Omental fat pad (tissue), 4 donors: Measurements from ENCODE around the gene USP32. TPM values are rescaled to one million over a fixed set of nuclear protein-coding genes. Genes with fewer than 3 reads are reported as not detected.
"Not testable (repeated sequence)": the region's sequence is repeated elsewhere in the genome, so short reads cannot be mapped to it uniquely, and the experiment has no call there.

Experiments used
- ATAC-seq: fragments of 150-250 bp; one replicate; pipeline ENCODE4 v1.9.1; 2016; ENCODE audit warnings: mild to moderate bottlenecking, moderate library complexity; ENCODE audit not compliant: low FRiP score
- DNase-seq: peaks from one replicate; pipeline ENCODE4 v3.0.0-alpha.2; 2019; ENCODE audit warnings: low spot score
- total RNA-seq, 4 donors: library from RNA; depleted of rRNA; stranded (reverse); fragments of >200 nt; gene quantifications; one replicate each; pipeline ENCODE4 v1.1.0, GENCODE V29; 2016
- TF ChIP-seq, protein P1 (sequence below), 3 donors: fragments of 450-650 bp; IDR thresholded peaks; one replicate each; pipeline ENCODE4 v1.5.1; 2016 to 2017; ENCODE audit warnings: antibody characterized with exemption in 3 of 3, mild to moderate bottlenecking in 3 of 3, moderate library complexity in 2 of 3

USP32 gene
- total RNA-seq, 4 donors from 2014 or later, result 53.3 to 91.6 (median 69.7) TPM

DNA sequence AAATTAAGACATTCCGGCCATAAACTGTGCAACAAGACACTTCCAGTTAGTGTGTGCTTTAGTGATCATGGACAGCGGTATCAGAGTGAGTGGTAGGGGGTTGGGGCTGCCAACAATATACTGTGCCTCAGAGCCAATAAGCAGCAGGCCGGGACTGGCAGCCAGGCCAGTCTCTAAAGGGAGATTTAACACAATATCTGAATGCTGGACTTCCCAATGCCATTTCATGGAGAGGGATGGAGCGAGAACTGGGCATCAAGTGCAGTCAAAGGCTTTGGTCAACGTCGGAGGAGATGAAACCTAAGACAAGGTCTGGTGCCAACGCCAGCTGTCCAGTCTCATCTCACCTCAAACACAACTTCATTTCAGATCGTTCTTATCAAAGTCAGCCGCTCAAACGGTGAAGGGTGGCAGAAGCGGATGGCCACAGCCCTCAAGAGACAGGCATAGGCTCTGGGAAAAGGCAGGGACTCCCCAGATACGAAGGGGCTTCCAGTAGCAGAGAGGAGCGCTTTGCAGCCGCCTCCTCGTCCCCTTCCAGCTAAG is 935 bp downstream of the USP32 start:
- ATAC-seq, result no peak
- no peak for DNase-seq
- TF ChIP-seq, protein P1, sequence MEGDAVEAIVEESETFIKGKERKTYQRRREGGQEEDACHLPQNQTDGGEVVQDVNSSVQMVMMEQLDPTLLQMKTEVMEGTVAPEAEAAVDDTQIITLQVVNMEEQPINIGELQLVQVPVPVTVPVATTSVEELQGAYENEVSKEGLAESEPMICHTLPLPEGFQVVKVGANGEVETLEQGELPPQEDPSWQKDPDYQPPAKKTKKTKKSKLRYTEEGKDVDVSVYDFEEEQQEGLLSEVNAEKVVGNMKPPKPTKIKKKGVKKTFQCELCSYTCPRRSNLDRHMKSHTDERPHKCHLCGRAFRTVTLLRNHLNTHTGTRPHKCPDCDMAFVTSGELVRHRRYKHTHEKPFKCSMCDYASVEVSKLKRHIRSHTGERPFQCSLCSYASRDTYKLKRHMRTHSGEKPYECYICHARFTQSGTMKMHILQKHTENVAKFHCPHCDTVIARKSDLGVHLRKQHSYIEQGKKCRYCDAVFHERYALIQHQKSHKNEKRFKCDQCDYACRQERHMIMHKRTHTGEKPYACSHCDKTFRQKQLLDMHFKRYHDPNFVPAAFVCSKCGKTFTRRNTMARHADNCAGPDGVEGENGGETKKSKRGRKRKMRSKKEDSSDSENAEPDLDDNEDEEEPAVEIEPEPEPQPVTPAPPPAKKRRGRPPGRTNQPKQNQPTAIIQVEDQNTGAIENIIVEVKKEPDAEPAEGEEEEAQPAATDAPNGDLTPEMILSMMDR (IDR thresholded peaks at IDR 0.05), result no peak

DNA sequence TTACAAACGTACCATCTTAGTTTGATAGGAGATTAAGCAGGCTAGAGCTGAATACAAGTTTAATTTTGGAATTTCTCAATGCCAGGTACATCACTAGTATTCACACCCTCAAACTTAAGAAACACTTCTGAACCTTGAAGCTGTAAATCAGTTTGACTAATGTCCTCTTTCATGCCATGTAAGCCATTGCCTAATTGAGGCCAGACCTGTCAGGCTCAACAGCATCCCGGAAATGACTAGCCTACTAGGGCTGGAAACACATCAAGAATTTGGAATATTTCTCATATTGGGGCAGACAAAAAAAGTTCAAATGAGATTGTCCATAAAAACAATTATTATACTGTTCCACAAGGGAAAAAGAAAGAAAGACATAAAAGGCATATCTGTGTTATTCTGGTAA is 1.7 kb downstream of the USP32 start:
- peak; percentile 42 for ATAC-seq
- TF ChIP-seq, protein P1 (IDR thresholded peaks at IDR 0.05), result no peak
- no peak for DNase-seq

DNA sequence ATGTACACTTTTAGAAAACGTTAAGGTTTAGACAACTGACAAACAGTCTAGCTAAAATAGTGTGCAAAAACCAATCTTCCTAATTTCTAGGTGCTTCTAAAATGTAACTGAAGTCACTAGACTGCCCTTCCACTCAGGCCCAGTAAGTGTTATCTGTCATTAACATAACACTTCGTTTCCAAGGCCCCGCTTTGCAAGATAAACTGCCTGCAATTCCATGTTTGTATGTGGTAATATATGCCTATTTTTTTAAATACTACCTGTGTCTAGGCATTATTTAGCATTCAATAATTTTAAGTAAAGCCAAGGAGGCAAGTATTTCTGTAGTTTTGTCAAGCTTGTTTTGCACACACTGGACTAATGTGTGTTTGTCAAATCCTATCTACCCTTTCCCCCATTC is 3.2 kb downstream of the USP32 start:
- ATAC-seq (no peak), DNase-seq (no peak)
- TF ChIP-seq, protein P1 (IDR thresholded peaks at IDR 0.05), result no peak

DNA sequence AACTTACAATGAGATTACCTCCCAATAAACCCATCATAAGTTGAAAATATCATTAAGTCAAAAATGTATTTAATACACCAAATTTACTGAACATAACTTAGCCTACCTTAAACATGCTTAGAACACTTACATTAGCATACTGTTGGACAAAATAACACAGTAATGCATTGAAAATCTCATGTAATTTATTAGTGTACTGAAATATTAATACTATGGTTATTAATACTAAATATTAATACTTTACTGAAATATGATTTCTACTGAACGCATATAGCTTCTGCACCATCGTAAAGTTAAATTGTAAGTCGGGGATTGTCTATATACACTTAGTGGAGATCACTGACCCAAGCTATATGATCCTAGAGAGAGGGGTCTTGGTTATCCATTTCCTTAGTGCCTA is 4.3 kb downstream of the USP32 start:
- TF ChIP-seq, protein P1 (IDR thresholded peaks at IDR 0.05), result no peak
- no peak for ATAC-seq
- DNase-seq, result no peak

DNA sequence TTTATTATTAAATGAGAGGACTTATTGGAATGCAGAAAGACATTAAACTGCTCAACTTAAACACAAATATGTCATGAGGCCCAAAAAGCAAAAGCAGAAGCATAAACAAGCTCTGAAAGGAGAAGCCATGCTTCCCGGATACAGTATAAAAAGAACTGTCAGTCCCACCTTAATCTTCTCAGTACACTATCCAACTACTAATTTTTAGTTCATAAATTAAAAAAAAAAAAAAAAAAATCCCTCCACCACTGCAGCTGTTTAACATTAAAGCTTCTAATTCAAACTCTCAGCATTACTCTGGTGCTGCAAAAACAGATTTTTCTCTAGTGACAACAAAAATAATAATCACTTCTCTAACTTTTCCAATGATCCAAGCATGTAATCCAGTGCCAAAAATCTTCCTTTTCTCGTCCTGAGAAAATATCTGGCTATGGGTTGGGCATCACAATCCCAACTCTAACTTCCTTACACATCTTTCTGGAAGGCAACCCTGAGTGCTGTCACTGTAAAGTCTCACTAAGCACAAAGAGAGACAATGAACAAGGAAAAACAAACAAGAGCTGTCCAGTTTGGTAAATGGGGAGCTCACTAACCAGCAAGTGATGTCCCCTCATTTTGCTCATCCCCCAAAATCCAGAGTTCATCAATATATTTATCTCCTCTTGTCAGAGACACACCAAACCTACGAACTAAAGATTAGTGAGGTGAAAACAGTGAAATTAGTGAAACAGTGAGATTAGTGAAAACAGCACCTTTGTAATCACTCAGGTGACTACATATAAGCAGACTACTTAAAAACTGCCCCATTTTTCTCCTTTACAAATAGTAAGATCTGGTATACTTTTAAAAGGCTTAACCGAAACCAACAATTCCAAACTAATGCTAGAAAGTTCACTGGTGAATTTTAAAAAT is 5.5 kb downstream of the USP32 start:
- ATAC-seq, result no peak
- TF ChIP-seq, protein P1 (IDR thresholded peaks at IDR 0.05), result no peak

DNA sequence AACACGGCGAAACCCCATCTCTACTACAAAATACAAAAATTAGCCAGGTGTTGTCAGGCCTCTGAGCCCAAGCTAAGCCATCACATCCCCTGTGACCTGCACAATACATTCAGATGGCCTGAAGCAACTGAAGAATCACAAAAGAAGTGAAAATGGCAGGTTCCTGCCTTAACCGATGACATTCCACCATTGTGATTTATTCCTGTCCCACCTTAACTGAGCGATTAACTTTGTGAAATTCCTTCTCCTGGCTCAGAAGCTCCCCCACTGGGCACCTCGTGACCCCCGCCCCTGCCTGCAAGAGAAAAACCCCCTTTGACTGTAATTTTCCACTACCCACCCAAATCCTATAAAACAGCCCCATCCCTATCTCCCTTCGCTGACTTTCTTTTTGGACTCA is 7.0 kb downstream of the USP32 start:
- DNase-seq, ATAC-seq: not testable (repeated sequence)

More for the DNA sequence above, 5.5 kb downstream of the USP32 start:
- no peak for DNase-seq

DNA sequence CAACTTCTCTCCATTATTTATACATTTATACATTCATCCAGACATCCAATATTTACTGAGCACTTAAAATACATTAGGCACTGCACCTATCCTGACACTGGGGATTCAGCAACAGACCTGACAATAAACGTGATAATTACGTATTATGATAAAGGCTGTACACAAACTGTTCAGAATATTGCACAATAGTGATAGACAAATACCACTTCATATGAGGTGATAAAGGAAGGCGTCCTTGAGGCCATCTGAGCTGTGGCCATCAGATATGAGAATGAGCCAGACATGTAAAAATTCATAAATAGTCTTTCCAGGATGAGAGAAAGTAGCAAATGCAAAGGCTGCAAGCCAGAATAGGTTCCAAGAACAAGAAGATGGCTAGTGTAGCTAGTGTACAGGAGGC is 8.6 kb downstream of the USP32 start:
- TF ChIP-seq, protein P1 (IDR thresholded peaks at IDR 0.05), result no peak
- ATAC-seq (no peak), DNase-seq (no peak)
